B cell (primary cell): ENCODE data around the gene CCL20. TPM values are rescaled to one million over a fixed set of nuclear protein-coding genes. Genes with fewer than 3 reads are reported as not detected.

ENCODE experiments used
- ATAC-seq: fragments of 200-7000 bp; cut with Tn5 transposase; one replicate; pipeline ENCODE4 v1.10.0; 2021; ENCODE audit warnings: low read depth, mild to moderate bottlenecking, moderate number of reproducible peaks, moderate library complexity
- CTCF ChIA-PET: fragments of 350-600 bp; sonication (Branson Sonifier 250); formaldehyde crosslinking; loops from one replicate; lab custom pipeline; 2021; ENCODE audit warnings: antibody characterized with exemption, inconsistent platforms; lab: Charles Lee
- POLR2A ChIA-PET: fragments of 350-600 bp; sonication (Branson Sonifier 250); formaldehyde crosslinking; loops from one replicate; lab custom pipeline; 2021; ENCODE audit warnings: antibody characterized with exemption; lab: Charles Lee
- DNase-seq: peaks from one replicate; pipeline ENCODE4 v3.0.0; 2013
- H2AFZ ChIP-seq: 2 replicates; pipeline ENCODE4 v1.6.1; 2012; ENCODE audit warnings: mild to moderate bottlenecking, low read depth, low read length; ENCODE audit not compliant: insufficient read depth, poor library complexity, severe bottlenecking
- H3K27ac ChIP-seq, 2 donors: 1 replicate in 1 of 2; 2 replicates in 1 of 2; pipeline ENCODE4 v1.5.1; 2012 to 2013; ENCODE audit warnings: low read length in 2 of 2, mild to moderate bottlenecking in 2 of 2, moderate library complexity in 1 of 2
- H3K27me3 ChIP-seq, 4 experiments: fragments of 200-600 bp in 1 of 4; sonication (generic) in 1 of 4; replicated peaks in 1 of 4; 1 replicate in 2 of 4; 2 replicates in 2 of 4; pipeline versions ENCODE4 v1.6.1 to v1.7.0; 2013 to 2016; ENCODE audit warnings: low read length in 3 of 4, mild to moderate bottlenecking in 2 of 4, mixed read lengths in 1 of 4, moderate library complexity in 1 of 4; ENCODE audit not compliant: insufficient read depth in 4 of 4, control insufficient read depth in 3 of 4; ENCODE audit errors: control extremely low read depth in 1 of 4
- H3K36me3 ChIP-seq, 2 experiments: replicated peaks in 1 of 2; 1 replicate in 1 of 2; 2 replicates in 1 of 2; pipeline versions ENCODE4 v1.6.1 to v1.7.1; 2013; ENCODE audit warnings: low read length in 1 of 2; ENCODE audit not compliant: insufficient read depth in 2 of 2, control insufficient read depth in 1 of 2; ENCODE audit errors: control extremely low read depth in 1 of 2, extremely low read depth in 1 of 2
- H3K4me1 ChIP-seq, 2 donors: fragments of 200-600 bp in 1 of 2; sonication (generic) in 1 of 2; 1 replicate in 1 of 2; 2 replicates in 1 of 2; pipeline versions ENCODE4 v1.5.1 to v1.6.1; 2013 to 2017; ENCODE audit warnings: low read length in 2 of 2; ENCODE audit not compliant: control insufficient read depth in 2 of 2, insufficient read depth in 2 of 2
- H3K4me2 ChIP-seq: replicated peaks from 2 replicates; pipeline ENCODE3; 2012; ENCODE audit warnings: mild to moderate bottlenecking, low read depth, low read length; ENCODE audit not compliant: poor library complexity, severe bottlenecking
- H3K4me3 ChIP-seq, 5 experiments: fragments of 200-600 bp in 1 of 5; sonication (generic) in 1 of 5; 1 replicate in 3 of 5; 2 replicates in 2 of 5; pipeline versions ENCODE4 v1.5.1 to v1.7.0; 2011 to 2016; ENCODE audit warnings: low read length in 4 of 5, mild to moderate bottlenecking in 4 of 5, low read depth in 2 of 5, control low read depth in 1 of 5, moderate library complexity in 1 of 5; ENCODE audit not compliant: insufficient read depth in 1 of 5; ENCODE audit errors: control extremely low read depth in 1 of 5, extremely low read depth in 1 of 5
- H3K79me2 ChIP-seq: fragments of 200-600 bp; sonication (generic); one replicate; pipeline ENCODE4 v1.6.0; 2016; ENCODE audit warnings: low read length; ENCODE audit not compliant: control insufficient read depth, insufficient read depth
- H3K9ac ChIP-seq: fragments of 200-600 bp; sonication (generic); 2 replicates; pipeline ENCODE4 v1.6.1; 2017; ENCODE audit warnings: mild to moderate bottlenecking, low read length, moderate library complexity
- H3K9me3 ChIP-seq, 3 donors: one replicate each; pipeline versions ENCODE4 v1.6.1 to v1.7.1; 2013; ENCODE audit warnings: low read length in 2 of 3; ENCODE audit not compliant: control insufficient read depth in 2 of 3, insufficient read depth in 1 of 3; ENCODE audit errors: control extremely low read depth in 1 of 3
- H4K20me1 ChIP-seq: 2 replicates; pipeline ENCODE4 v1.6.0; 2012; ENCODE audit warnings: mild to moderate bottlenecking, low read length; ENCODE audit not compliant: insufficient read depth, control insufficient read depth, poor library complexity, severe bottlenecking
- H3K27ac Mint-ChIP-seq: one replicate; pipeline ENCODE4 v1.8.0; 2021; ENCODE audit warnings: mixed read lengths
- H3K27me3 Mint-ChIP-seq: one replicate; pipeline ENCODE4 v1.8.0; 2021; ENCODE audit warnings: mixed read lengths
- H3K4me1 Mint-ChIP-seq: one replicate; pipeline ENCODE4 v1.8.0; 2021; ENCODE audit warnings: mixed read lengths
- H3K4me3 Mint-ChIP-seq: one replicate; pipeline ENCODE4 v1.8.0; 2021; ENCODE audit warnings: mixed read lengths
- H3K9me3 Mint-ChIP-seq: one replicate; pipeline ENCODE4 v1.8.0; 2022; ENCODE audit warnings: mixed read lengths; ENCODE audit not compliant: insufficient read depth
- EZH2 ChIP-seq: IDR thresholded peaks from 2 replicates; pipeline ENCODE4 v1.6.1; 2012; ENCODE audit warnings: borderline replicate concordance, low read depth, mild to moderate bottlenecking, moderate library complexity, low read length; ENCODE audit not compliant: insufficient read depth, poor library complexity, severe bottlenecking
- WGBS: methylation state at CpG from one replicate; pipeline ENCODE4 v1.1.5; 2013; ENCODE audit warnings: missing lambda C conversion rate; ENCODE audit not compliant: insufficient coverage; 5-methylcytosine and 5-hydroxymethylcytosine counted together
- intact Hi-C: fragments of 100-400 bp; cut with micrococcal nuclease; formaldehyde crosslinking; loops from one replicate; pipeline ENCODE4 v1.10.0; 2022
- polyA plus RNA-seq: library from polyadenylated mRNA; depleted of rRNA; stranded (reverse); fragments of >200 nt; gene quantifications from 2 replicates; pipeline ENCODE4 v1.2.3, GENCODE V29; 2012
- total RNA-seq, 2 donors: library from RNA; stranded (reverse); fragments of 120-200 nt in 1 of 2; gene quantifications; 1 replicate in 1 of 2; 2 replicates in 1 of 2; pipeline versions ENCODE4 v1.2.3 to v1.2.4, GENCODE V29; 2013 to 2022
- TF ChIP-seq, protein P1 (sequence below): fragments of 200-600 bp; IDR thresholded peaks from one replicate; pipeline ENCODE4 v1.8.0; 2022; ENCODE audit warnings: antibody characterized with exemption, mild to moderate bottlenecking

The CCL20 gene
- total and polyA plus RNA-seq, 2 donors (not counting 1 experiment from before 2014, with no cell fraction given), result 0.31 TPM; not detected in 1

- Mint-ChIP-seq H3K27me3 (peaks cover 14% of the 10 kb centered on the region), H3K4me1 (peaks cover 11% of the 10 kb centered on the region), H3K4me3 (peak overlapping the region; percentile 86), H3K9me3 (no peaks in the 10 kb centered on the region), H3K27ac (peak overlapping the region; percentile 64)
- intact Hi-C loops, result no loop called here
- Histone ChIP-seq H3K27me3 (peaks cover 0 to 5% (median 0%) of the 10 kb centered on the region in 4 experiments), H3K4me3 (peak overlapping the region in 1 of 5 experiments; percentile 69), H4K20me1 (no peaks in the 10 kb centered on the region), H3K9me3 (no peaks in the 10 kb centered on the region), H3K79me2 (no peaks in the 10 kb centered on the region), H3K9ac (peak overlapping the region; percentile 65), H3K36me3 (no peaks in the 10 kb centered on the region), H3K4me1 (peaks cover 4 to 16% of the 10 kb centered on the region in 2 donors), H3K4me2 (peak overlapping the region; percentile 68), H3K27ac (peak overlapping the region; percentile 68 to 72), H2AFZ (peak overlapping the region; percentile 83)
- DNase-seq (no peak), ATAC-seq (no peak)
- POLR2A ChIA-PET, result no interaction called here
- CTCF ChIA-PET, result no interaction called here
- TF ChIP-seq, protein P1, sequence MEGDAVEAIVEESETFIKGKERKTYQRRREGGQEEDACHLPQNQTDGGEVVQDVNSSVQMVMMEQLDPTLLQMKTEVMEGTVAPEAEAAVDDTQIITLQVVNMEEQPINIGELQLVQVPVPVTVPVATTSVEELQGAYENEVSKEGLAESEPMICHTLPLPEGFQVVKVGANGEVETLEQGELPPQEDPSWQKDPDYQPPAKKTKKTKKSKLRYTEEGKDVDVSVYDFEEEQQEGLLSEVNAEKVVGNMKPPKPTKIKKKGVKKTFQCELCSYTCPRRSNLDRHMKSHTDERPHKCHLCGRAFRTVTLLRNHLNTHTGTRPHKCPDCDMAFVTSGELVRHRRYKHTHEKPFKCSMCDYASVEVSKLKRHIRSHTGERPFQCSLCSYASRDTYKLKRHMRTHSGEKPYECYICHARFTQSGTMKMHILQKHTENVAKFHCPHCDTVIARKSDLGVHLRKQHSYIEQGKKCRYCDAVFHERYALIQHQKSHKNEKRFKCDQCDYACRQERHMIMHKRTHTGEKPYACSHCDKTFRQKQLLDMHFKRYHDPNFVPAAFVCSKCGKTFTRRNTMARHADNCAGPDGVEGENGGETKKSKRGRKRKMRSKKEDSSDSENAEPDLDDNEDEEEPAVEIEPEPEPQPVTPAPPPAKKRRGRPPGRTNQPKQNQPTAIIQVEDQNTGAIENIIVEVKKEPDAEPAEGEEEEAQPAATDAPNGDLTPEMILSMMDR, result no peak
- TF ChIP-seq EZH2, result no peak
- 95% methylated on average over 4 of the region's 5 CpGs for WGBS
Observed at GRCh38 chr2:227782804-227783203, 30.8 kb upstream of the CCL20 start.

DNA sequence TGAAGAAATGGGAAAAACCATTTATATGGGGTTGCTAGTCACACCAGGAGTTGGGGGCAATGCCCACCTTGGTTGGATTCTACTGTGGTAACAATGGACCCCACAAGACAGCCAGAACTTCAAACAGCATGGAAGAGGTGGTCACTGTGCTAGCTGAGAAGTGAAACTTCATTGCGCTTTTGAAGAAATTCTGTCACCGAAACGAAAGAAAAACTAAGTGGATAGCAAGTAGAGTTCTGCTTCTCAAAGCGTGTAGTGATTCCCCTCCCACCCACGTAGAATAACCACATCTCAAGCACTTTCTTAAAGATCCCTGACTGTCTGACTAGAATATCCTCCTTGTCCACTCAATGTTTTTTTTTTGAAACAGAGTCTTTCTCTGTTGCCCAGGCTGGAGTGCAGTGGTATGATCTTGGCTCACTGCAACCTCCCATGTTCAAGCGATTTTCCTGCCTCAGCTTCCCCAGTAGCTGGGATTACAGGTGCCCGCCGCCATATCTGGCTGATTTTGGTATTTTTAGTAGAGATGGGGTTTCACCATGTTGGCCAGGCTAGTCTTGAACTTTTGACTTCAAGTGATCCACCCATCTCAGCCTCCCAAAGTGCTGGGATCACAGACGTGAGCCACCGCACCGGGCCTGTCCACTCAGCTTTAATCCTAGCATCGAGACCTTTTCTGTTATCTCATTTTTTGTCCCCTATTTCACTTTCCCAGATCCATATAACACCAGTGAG is 30.1 kb upstream of the CCL20 start:
- ATAC-seq (peak; percentile 72), DNase-seq (peak; percentile 71)
- CTCF ChIA-PET, result interaction anchor here (1.7 kb wide), 1 partner anchor 17 kb away, joined by 6 read pairs; no protein-coding TSS in a partner anchor
- intact Hi-C loops, result no loop called here
- TF ChIP-seq EZH2, result no peak
- TF ChIP-seq, protein P1, result no peak
- POLR2A ChIA-PET, result no interaction called here
- H3K27me3 Mint-ChIP-seq, result peaks cover 18% of the 10 kb centered on the region
- H3K27ac Mint-ChIP-seq, result peak overlapping the region; percentile 82
- no peaks in the 10 kb centered on the region for H3K9me3 Mint-ChIP-seq
- peak overlapping the region; percentile 68 to 72 for H3K27ac ChIP-seq
- peaks cover 11% of the 10 kb centered on the region for H3K4me1 Mint-ChIP-seq
- H3K4me1 ChIP-seq, result peaks cover 4 to 16% of the 10 kb centered on the region in 2 donors
- peak overlapping the region; percentile 68 for H3K4me2 ChIP-seq
- peaks cover 0 to 5% (median 0%) of the 10 kb centered on the region in 4 experiments for H3K27me3 ChIP-seq
- H3K9ac ChIP-seq, result peak overlapping the region; percentile 65
- no peaks in the 10 kb centered on the region for H3K79me2 ChIP-seq
- H4K20me1 ChIP-seq, result no peaks in the 10 kb centered on the region
- no peaks in the 10 kb centered on the region for H3K9me3 ChIP-seq
- peak overlapping the region in 4 of 5 experiments; percentile 17 to 69 (median 46) for H3K4me3 ChIP-seq
- no peaks in the 10 kb centered on the region for H3K36me3 ChIP-seq
- peak overlapping the region; percentile 83 for H2AFZ ChIP-seq
- 73% methylated on average over 4 of the region's 12 CpGs for WGBS
- H3K4me3 Mint-ChIP-seq, result peak overlapping the region; percentile 86
